PC-9 (cell line): Measurements from ENCODE around the gene BCR. TPM values are rescaled to one million over a fixed set of nuclear protein-coding genes. Genes with fewer than 3 reads are reported as not detected.

Source experiments
- BruUV-seq: library from RNA; stranded (reverse); fragments of 400-500 nt; replicated peaks from 2 replicates; lab custom pipeline; 2021; lab: Mats Ljungman, UMichigan
- CTCF ChIA-PET: fragments of 300-600 bp; sonication (Branson Sonifier 250); formaldehyde crosslinking; loops from one replicate; lab custom pipeline; 2022; ENCODE audit warnings: antibody characterized with exemption; lab: Charles Lee
- POLR2A ChIA-PET: fragments of 300-600 bp; sonication (Branson Sonifier 250); formaldehyde crosslinking; loops from one replicate; lab custom pipeline; 2022; ENCODE audit warnings: antibody characterized with exemption; ENCODE audit not compliant: unreplicated experiment; lab: Charles Lee
- DNase-seq, 2 experiments: peaks; one replicate each; pipeline versions ENCODE4 v3.0.0 to v3.0.0-alpha.2; 2015 to 2022; ENCODE audit warnings: mixed read lengths in 1 of 2
- H2AFZ ChIP-seq: fragments of 200-600 bp; sonication (generic); 2 replicates; pipeline ENCODE4 v1.8.1; 2017; ENCODE audit warnings: antibody characterized with exemption
- H3F3A ChIP-seq: fragments of 200-600 bp; sonication (generic); 2 replicates; pipeline ENCODE4 v1.8.1; 2017; ENCODE audit warnings: antibody characterized with exemption, mild to moderate bottlenecking, low read depth; ENCODE audit not compliant: insufficient read depth
- H3K27ac ChIP-seq: fragments of 200-600 bp; sonication (generic); 2 replicates; pipeline ENCODE4 v1.6.1; 2016; ENCODE audit warnings: mixed run types
- H3K27me3 ChIP-seq: fragments of 200-600 bp; sonication (generic); 2 replicates; pipeline ENCODE4 v1.6.1; 2016; ENCODE audit warnings: low read depth, mixed run types; ENCODE audit not compliant: insufficient read depth
- H3K36me3 ChIP-seq: fragments of 200-600 bp; sonication (generic); 2 replicates; pipeline ENCODE4 v1.6.1; 2016; ENCODE audit warnings: low read depth, mixed run types
- H3K4me1 ChIP-seq: fragments of 200-600 bp; sonication (generic); replicated peaks from 2 replicates; pipeline ENCODE4 v1.6.1; 2016; ENCODE audit warnings: mixed run types; ENCODE audit not compliant: insufficient read depth
- H3K4me2 ChIP-seq: fragments of 200-600 bp; sonication (generic); 2 replicates; pipeline ENCODE4 v1.6.1; 2017; ENCODE audit warnings: mixed run types
- H3K4me3 ChIP-seq: fragments of 200-600 bp; sonication (generic); 2 replicates; pipeline ENCODE4 v1.6.1; 2016; ENCODE audit warnings: mixed run types
- H3K79me2 ChIP-seq: fragments of 200-600 bp; sonication (generic); 2 replicates; pipeline ENCODE4 v1.6.1; 2017; ENCODE audit warnings: low read depth, mixed run types
- H3K9me2 ChIP-seq: fragments of 200-600 bp; sonication (generic); 2 replicates; pipeline ENCODE4 v1.8.1; 2017; ENCODE audit warnings: mild to moderate bottlenecking; ENCODE audit not compliant: insufficient read depth
- H3K9me3 ChIP-seq: fragments of 200-600 bp; sonication (generic); 2 replicates; pipeline ENCODE4 v1.8.1; 2016; ENCODE audit warnings: low read depth; ENCODE audit not compliant: insufficient read depth
- H4K20me1 ChIP-seq: fragments of 200-600 bp; sonication (generic); 2 replicates; pipeline ENCODE4 v1.8.1; 2017; ENCODE audit not compliant: insufficient read depth
- EZH2 ChIP-seq: fragments of 200-600 bp; sonication (generic); IDR thresholded peaks from 2 replicates; pipeline ENCODE4 v1.8.0; 2017; ENCODE audit warnings: antibody characterized with exemption, low read depth
- intact Hi-C: fragments of 100-400 bp; cut with micrococcal nuclease; formaldehyde crosslinking; loops from one replicate; pipeline ENCODE4 v1.10.0; 2022; ENCODE audit not compliant: unreplicated experiment
- total RNA-seq: library from RNA; stranded (reverse); gene quantifications from 2 replicates; pipeline ENCODE4 v1.2.3, GENCODE V29; 2021
- TF ChIP-seq, protein P1 (sequence below): fragments of 200-600 bp; sonication (generic); conservative IDR thresholded peaks from 2 replicates; pipeline ENCODE4 v1.6.1; 2017; ENCODE audit warnings: mixed run types, antibody characterized with exemption, mild to moderate bottlenecking, moderate library complexity

The BCR gene
- total RNA-seq, 1 experiment from 2014 or later: 47.8 TPM

- Histone ChIP-seq H3K4me1 (peaks cover 78% of the 10 kb centered on the region), H3F3A (peaks cover 38% of the 10 kb centered on the region), H3K79me2 (peaks cover 89% of the 10 kb centered on the region), H3K9me3 (peaks cover 3% of the 10 kb centered on the region; the same call in 1 of the 2 replicates), H3K27ac (no peak overlapping the region), H3K9me2 (no peaks in the 10 kb centered on the region), H3K4me3 (no peak overlapping the region), H4K20me1 (peaks cover 5% of the 10 kb centered on the region), H3K4me2 (no peak overlapping the region; the same call in 1 of the 2 replicates), H3K27me3 (no peaks in the 10 kb centered on the region), H2AFZ (no peak overlapping the region), H3K36me3 (no peaks in the 10 kb centered on the region)
- POLR2A ChIA-PET: no interaction called here
- intact Hi-C loops: no loop called here
- no TSS peak for BruUV-seq
- DNase-seq: no peak
- CTCF ChIA-PET: no interaction called here
- TF ChIP-seq, protein P1, sequence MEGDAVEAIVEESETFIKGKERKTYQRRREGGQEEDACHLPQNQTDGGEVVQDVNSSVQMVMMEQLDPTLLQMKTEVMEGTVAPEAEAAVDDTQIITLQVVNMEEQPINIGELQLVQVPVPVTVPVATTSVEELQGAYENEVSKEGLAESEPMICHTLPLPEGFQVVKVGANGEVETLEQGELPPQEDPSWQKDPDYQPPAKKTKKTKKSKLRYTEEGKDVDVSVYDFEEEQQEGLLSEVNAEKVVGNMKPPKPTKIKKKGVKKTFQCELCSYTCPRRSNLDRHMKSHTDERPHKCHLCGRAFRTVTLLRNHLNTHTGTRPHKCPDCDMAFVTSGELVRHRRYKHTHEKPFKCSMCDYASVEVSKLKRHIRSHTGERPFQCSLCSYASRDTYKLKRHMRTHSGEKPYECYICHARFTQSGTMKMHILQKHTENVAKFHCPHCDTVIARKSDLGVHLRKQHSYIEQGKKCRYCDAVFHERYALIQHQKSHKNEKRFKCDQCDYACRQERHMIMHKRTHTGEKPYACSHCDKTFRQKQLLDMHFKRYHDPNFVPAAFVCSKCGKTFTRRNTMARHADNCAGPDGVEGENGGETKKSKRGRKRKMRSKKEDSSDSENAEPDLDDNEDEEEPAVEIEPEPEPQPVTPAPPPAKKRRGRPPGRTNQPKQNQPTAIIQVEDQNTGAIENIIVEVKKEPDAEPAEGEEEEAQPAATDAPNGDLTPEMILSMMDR: no peak
- TF ChIP-seq EZH2: no peak
Measured at GRCh38 chr22:23222793-23223568, 42.7 kb downstream of the BCR start.

- CTCF ChIA-PET: no interaction called here
- peak overlapping the region; percentile 86; the same call in 1 of the 2 replicates for H3K27ac ChIP-seq
- POLR2A ChIA-PET: no interaction called here
- H3K79me2 ChIP-seq: peaks cover 89% of the 10 kb centered on the region
- H2AFZ ChIP-seq: no peak overlapping the region
- TF ChIP-seq EZH2: no peak
- TF ChIP-seq, protein P1: no peak
- H3K4me3 ChIP-seq: no peak overlapping the region
- H3K27me3 ChIP-seq: no peaks in the 10 kb centered on the region
- no TSS peak for BruUV-seq
- no peaks in the 10 kb centered on the region for H3K9me2 ChIP-seq
- DNase-seq: no peak
- peaks cover 8% of the 10 kb centered on the region; the same call in 1 of the 2 replicates for H3K9me3 ChIP-seq
- peaks cover 5% of the 10 kb centered on the region for H4K20me1 ChIP-seq
- H3K4me1 ChIP-seq: peaks cover 80% of the 10 kb centered on the region
- no peak overlapping the region; the same call in 1 of the 2 replicates for H3K4me2 ChIP-seq
- H3K36me3 ChIP-seq: no peaks in the 10 kb centered on the region
- intact Hi-C loops: no loop called here
- H3F3A ChIP-seq: peaks cover 38% of the 10 kb centered on the region
Measured at GRCh38 chr22:23223569-23224317, 43.4 kb downstream of the BCR start.

DNA sequence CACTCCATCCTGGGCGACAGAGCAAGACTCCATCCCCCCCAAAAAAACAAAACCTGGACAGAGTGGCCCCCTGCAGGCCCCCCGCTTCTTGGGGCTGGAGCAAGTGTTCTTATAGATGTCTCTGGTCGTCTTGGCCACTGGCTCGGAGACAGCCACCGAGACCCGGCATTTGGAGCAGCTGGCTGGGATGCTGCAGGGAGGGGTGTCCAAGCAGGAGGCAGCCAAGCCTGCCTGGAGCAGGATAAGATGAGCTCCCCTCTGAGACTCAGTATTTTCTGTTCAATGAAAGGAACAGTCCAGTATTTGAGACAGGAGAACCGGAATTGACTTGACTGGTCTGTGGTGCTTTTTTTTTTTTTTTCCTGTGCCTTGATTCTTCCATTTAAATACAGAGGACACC is 44.5 kb downstream of the BCR start:
- POLR2A ChIA-PET: no interaction called here
- H3K27ac ChIP-seq: peak overlapping the region; percentile 86
- intact Hi-C loops: no loop called here
- H3K27me3 ChIP-seq: no peaks in the 10 kb centered on the region
- H3K4me2 ChIP-seq: peak overlapping the region; percentile 74
- H3K79me2 ChIP-seq: peaks cover 89% of the 10 kb centered on the region
- BruUV-seq: no TSS peak
- no peaks in the 10 kb centered on the region for H3K36me3 ChIP-seq
- no peak for DNase-seq
- peaks cover 38% of the 10 kb centered on the region for H3F3A ChIP-seq
- H3K4me1 ChIP-seq: peaks cover 70% of the 10 kb centered on the region
- CTCF ChIA-PET: no interaction called here
- no peak for TF ChIP-seq EZH2
- TF ChIP-seq, protein P1: no peak
- H2AFZ ChIP-seq: no peak overlapping the region
- no peak overlapping the region for H3K4me3 ChIP-seq
- peaks cover 5% of the 10 kb centered on the region for H4K20me1 ChIP-seq
- H3K9me3 ChIP-seq: peaks cover 8% of the 10 kb centered on the region; the same call in 1 of the 2 replicates
- H3K9me2 ChIP-seq: no peaks in the 10 kb centered on the region
